ENCODE results near the gene EP400.

DNA sequence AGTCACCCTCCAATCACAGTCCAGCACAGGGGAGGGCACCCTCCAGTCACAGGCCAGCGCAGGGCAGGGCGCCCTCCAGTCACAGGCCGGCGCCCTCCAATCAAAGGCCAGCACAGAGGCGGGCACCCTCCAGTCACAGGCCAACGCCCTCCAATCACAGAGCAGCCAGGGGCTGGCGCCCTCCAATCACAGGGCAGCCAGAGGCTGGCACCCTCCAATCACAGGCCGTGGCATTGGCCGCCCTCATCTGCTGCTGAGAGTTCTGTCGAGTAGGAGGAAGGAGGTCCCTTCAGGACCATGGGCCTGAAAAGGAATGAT, 167.8 kb downstream of the EP400 start:
- no peak for TF ChIP-seq POLR2A (IDR thresholded peaks at IDR 0.05)
- TF ChIP-seq, protein P1, sequence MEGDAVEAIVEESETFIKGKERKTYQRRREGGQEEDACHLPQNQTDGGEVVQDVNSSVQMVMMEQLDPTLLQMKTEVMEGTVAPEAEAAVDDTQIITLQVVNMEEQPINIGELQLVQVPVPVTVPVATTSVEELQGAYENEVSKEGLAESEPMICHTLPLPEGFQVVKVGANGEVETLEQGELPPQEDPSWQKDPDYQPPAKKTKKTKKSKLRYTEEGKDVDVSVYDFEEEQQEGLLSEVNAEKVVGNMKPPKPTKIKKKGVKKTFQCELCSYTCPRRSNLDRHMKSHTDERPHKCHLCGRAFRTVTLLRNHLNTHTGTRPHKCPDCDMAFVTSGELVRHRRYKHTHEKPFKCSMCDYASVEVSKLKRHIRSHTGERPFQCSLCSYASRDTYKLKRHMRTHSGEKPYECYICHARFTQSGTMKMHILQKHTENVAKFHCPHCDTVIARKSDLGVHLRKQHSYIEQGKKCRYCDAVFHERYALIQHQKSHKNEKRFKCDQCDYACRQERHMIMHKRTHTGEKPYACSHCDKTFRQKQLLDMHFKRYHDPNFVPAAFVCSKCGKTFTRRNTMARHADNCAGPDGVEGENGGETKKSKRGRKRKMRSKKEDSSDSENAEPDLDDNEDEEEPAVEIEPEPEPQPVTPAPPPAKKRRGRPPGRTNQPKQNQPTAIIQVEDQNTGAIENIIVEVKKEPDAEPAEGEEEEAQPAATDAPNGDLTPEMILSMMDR (IDR thresholded peaks at IDR 0.05), result no peak
